Uterus (tissue), 4 donors: ENCODE measurements around the gene CNTNAP4. TPM values are rescaled to one million over a fixed set of nuclear protein-coding genes. Genes with fewer than 3 reads are reported as not detected.

ENCODE experiments used
- DNase-seq, 2 donors: peaks; one replicate each; pipeline ENCODE4 v3.0.0-alpha.2; 2019 to 2020
- H3K27ac ChIP-seq, 2 donors: fragments of 200-600 bp; sonication (generic); 1 replicate in 1 of 2; 2 replicates in 1 of 2; pipeline ENCODE4 v1.5.1; 2016 to 2018
- H3K27me3 ChIP-seq, 2 donors: fragments of 200-600 bp; sonication (generic); one replicate each; pipeline ENCODE4 v1.5.1; 2018 to 2019; ENCODE audit warnings: control low read depth in 1 of 2
- H3K36me3 ChIP-seq, 2 donors: fragments of 200-600 bp; sonication (generic); one replicate each; pipeline ENCODE4 v1.5.1; 2019; ENCODE audit warnings: control low read depth in 1 of 2
- H3K4me1 ChIP-seq, 2 donors: fragments of 200-600 bp; sonication (generic); one replicate each; pipeline ENCODE4 v1.5.1; 2018 to 2019; ENCODE audit warnings: control low read depth in 1 of 2
- H3K4me3 ChIP-seq, 2 donors: fragments of 200-600 bp; sonication (generic); 1 replicate in 1 of 2; 2 replicates in 1 of 2; pipeline ENCODE4 v1.5.1; 2018 to 2019; ENCODE audit warnings: mild to moderate bottlenecking in 1 of 2
- H3K9me3 ChIP-seq, 2 donors: fragments of 200-600 bp; sonication (generic); one replicate each; pipeline ENCODE4 v1.5.1; 2019; ENCODE audit warnings: control low read depth in 1 of 2
- CTCF ChIP-seq, 4 experiments: fragments of 200-600 bp in 2 of 4; fragments of 450-650 bp in 2 of 4; sonication (generic) in 2 of 4; IDR thresholded peaks; one replicate each; pipeline ENCODE4 v1.5.1; 2016 to 2019; ENCODE audit warnings: antibody characterized with exemption in 4 of 4, mild to moderate bottlenecking in 2 of 4, moderate library complexity in 1 of 4
- POLR2A ChIP-seq, 2 donors: fragments of 450-650 bp; IDR thresholded peaks; one replicate each; pipeline ENCODE4 v1.6.1; 2016; ENCODE audit warnings: antibody characterized with exemption in 2 of 2, mild to moderate bottlenecking in 1 of 2, moderate library complexity in 1 of 2
- intact Hi-C: fragments of 100-400 bp; cut with DNase I; formaldehyde crosslinking; loops from one replicate; pipeline ENCODE4 v1.15.1; 2023; ENCODE audit warnings: low total_unique reads
- total RNA-seq, 4 donors: library from RNA; depleted of rRNA in 3 of 4; stranded (reverse); fragments of >200 nt in 3 of 4; gene quantifications; one replicate each; pipeline versions ENCODE4 v1.1.0 to v1.2.4, GENCODE V29; 2014 to 2023
- donor health status: DM: yes; HTN: yes; CAD: no.

CNTNAP4 gene
- total RNA-seq, 4 donors from 2014 or later: 20.3 TPM; not detected in 3

GRCh38 chr16:76487411-76488064 lies 210.3 kb downstream of the CNTNAP4 start:
- no peaks in the 10 kb centered on the region for H3K36me3 ChIP-seq
- H3K9me3 ChIP-seq: no peaks in the 10 kb centered on the region
- no peak overlapping the region for H3K27ac ChIP-seq
- no peaks in the 10 kb centered on the region for H3K4me1 ChIP-seq
- intact Hi-C loops: no loop called here
- H3K27me3 ChIP-seq: no peaks in the 10 kb centered on the region
- H3K4me3 ChIP-seq: no peak overlapping the region
- TF ChIP-seq CTCF (IDR thresholded peaks at IDR 0.05) (no peak), POLR2A (IDR thresholded peaks at IDR 0.05) (no peak)
- DNase-seq: no peak

DNA sequence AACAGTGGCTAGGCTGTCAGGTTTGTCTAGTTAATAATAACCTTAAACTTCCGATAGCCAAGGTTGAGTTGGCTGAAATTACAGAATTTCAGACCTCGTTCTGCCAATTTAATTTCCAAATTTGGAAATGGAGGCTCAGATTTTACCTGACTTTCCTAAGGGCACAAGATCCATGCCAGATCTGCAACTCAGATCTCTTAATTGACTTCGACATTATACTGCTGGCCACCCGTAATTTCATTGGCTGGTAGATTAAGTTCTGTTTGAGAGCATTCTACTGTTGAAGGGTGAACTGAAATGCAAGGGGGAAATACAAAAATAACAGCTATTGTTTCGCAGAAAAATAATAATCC lies 210.8 kb downstream of the CNTNAP4 start:
- Histone ChIP-seq H3K4me3 (no peak overlapping the region), H3K27ac (no peak overlapping the region), H3K27me3 (no peaks in the 10 kb centered on the region), H3K9me3 (no peaks in the 10 kb centered on the region), H3K4me1 (no peaks in the 10 kb centered on the region), H3K36me3 (no peaks in the 10 kb centered on the region)
- no peak for TF ChIP-seq POLR2A (IDR thresholded peaks at IDR 0.05)
- no peak for TF ChIP-seq CTCF (IDR thresholded peaks at IDR 0.05)
- intact Hi-C loops: no loop called here
- no peak for DNase-seq

DNA sequence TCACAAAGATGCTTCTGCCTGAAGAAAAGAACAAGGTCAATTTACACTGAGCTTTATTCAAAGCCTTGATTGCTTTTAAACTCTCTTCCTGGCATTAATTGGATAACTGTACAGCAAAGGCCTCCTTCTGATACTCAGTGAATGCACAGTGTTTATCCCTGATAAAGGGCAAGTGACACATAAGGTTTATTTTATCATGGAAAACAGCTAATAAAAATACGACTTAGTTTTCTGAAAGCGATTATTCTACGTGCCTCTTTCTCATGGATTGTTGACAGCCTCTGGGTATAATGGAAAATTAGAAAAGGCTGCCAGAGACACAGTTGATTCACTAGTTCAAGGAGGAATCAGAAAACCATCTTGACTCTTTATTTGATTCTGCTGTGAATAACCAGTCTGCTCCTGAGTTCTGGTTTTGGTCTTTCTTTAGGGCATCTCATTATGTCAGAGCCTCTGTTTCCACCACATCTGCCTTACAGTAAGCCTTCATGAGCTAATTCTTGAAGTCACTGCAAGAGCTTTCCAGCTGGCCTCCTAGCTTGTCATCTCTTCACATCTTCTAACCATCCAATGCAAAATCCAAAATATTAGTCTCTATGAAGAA lies 212.9 kb downstream of the CNTNAP4 start:
- Histone ChIP-seq H3K9me3 (no peaks in the 10 kb centered on the region), H3K4me3 (no peak overlapping the region), H3K36me3 (no peaks in the 10 kb centered on the region), H3K27ac (no peak overlapping the region), H3K4me1 (no peaks in the 10 kb centered on the region), H3K27me3 (no peaks in the 10 kb centered on the region)
- no peak for DNase-seq
- intact Hi-C loops: no loop called here
- no peak for TF ChIP-seq POLR2A (IDR thresholded peaks at IDR 0.05)
- TF ChIP-seq CTCF (IDR thresholded peaks at IDR 0.05): no peak

GRCh38 chr16:76500006-76500405 lies 222.8 kb downstream of the CNTNAP4 start:
- intact Hi-C loops: no loop called here
- no peak overlapping the region for H3K27ac ChIP-seq
- H3K4me3 ChIP-seq: no peak overlapping the region
- H3K4me1 ChIP-seq: no peaks in the 10 kb centered on the region
- DNase-seq: no peak
- TF ChIP-seq CTCF (IDR thresholded peaks at IDR 0.05): no peak
- H3K9me3 ChIP-seq: no peaks in the 10 kb centered on the region
- no peaks in the 10 kb centered on the region for H3K36me3 ChIP-seq
- H3K27me3 ChIP-seq: no peaks in the 10 kb centered on the region

GRCh38 chr16:76502063-76502462 lies 224.9 kb downstream of the CNTNAP4 start:
- TF ChIP-seq CTCF (IDR thresholded peaks at IDR 0.05) (no peak), POLR2A (IDR thresholded peaks at IDR 0.05) (no peak)

More at GRCh38 chr16:76502063-76502462, 224.9 kb downstream of the CNTNAP4 start:
- Histone ChIP-seq H3K27me3 (no peaks in the 10 kb centered on the region), H3K36me3 (no peaks in the 10 kb centered on the region), H3K4me1 (no peaks in the 10 kb centered on the region), H3K9me3 (no peaks in the 10 kb centered on the region), H3K27ac (no peak overlapping the region), H3K4me3 (no peak overlapping the region)
- intact Hi-C loops: no loop called here
- no peak for DNase-seq
